Measurements from ENCODE around the gene ERBB2. TPM values are rescaled to one million over a fixed set of nuclear protein-coding genes. Genes with fewer than 3 reads are reported as not detected.

The ERBB2 gene
- total RNA-seq, 3 donors from 2014 or later: 13.1 to 118 (median 59.0) TPM

- peaks cover 10 to 16% of the 10 kb centered on the region in 2 donors for H3K4me1 ChIP-seq
- peak overlapping the region; percentile 87 to 91 for H3K27ac ChIP-seq
- no peaks in the 10 kb centered on the region for H3K27me3 ChIP-seq
- TF ChIP-seq POLR2AphosphoS5 (IDR thresholded peaks at IDR 0.05) (peak in 1 of 3 donors; percentile 35), CTCF (IDR thresholded peaks at IDR 0.05) (no peak)
- intact Hi-C loops (cut with DNase I; ENCODE audit: low total_unique reads): no loop called here
- H3K36me3 ChIP-seq: no peaks in the 10 kb centered on the region
- H3K4me3 ChIP-seq: no peak overlapping the region
- DNase-seq (ENCODE audit: low spot score in 2 of 2): peak; percentile 85 to 92
- H3K9me3 ChIP-seq: no peaks in the 10 kb centered on the region
These were observed 23.6 kb upstream of the ERBB2 start for GRCh38 chr17:39676198-39676819.

- Histone ChIP-seq H3K36me3 (no peaks in the 10 kb centered on the region), H3K4me1 (peaks cover 10 to 16% of the 10 kb centered on the region in 2 donors), H3K4me3 (no peak overlapping the region), H3K27ac (peak overlapping the region; percentile 87 to 91), H3K9me3 (no peaks in the 10 kb centered on the region), H3K27me3 (no peaks in the 10 kb centered on the region)
- no peak for DNase-seq (ENCODE audit: low spot score in 2 of 2)
- intact Hi-C loops (cut with DNase I; ENCODE audit: low total_unique reads): no loop called here
- TF ChIP-seq POLR2A (IDR thresholded peaks at IDR 0.05): no peak
- TF ChIP-seq CTCF (IDR thresholded peaks at IDR 0.05): no peak
- no peak for TF ChIP-seq POLR2AphosphoS5 (IDR thresholded peaks at IDR 0.05)
These were observed 22.8 kb upstream of the ERBB2 start for GRCh38 chr17:39677072-39677471.

GRCh38 chr17:39677542-39678339, 22.1 kb upstream of the ERBB2 start:
- TF ChIP-seq POLR2A (IDR thresholded peaks at IDR 0.05): no peak
- Histone ChIP-seq H3K27me3 (no peaks in the 10 kb centered on the region), H3K4me1 (peaks cover 10 to 16% of the 10 kb centered on the region in 2 donors), H3K4me3 (no peak overlapping the region), H3K27ac (peak overlapping the region; percentile 87 to 91), H3K9me3 (no peaks in the 10 kb centered on the region), H3K36me3 (no peaks in the 10 kb centered on the region)
- DNase-seq (ENCODE audit: low spot score in 2 of 2): no peak
- intact Hi-C loops (cut with DNase I; ENCODE audit: low total_unique reads): no loop called here

GRCh38 chr17:39678340-39679116, 21.3 kb upstream of the ERBB2 start:
- no peak overlapping the region for H3K4me3 ChIP-seq
- intact Hi-C loops (cut with DNase I; ENCODE audit: low total_unique reads): no loop called here
- TF ChIP-seq POLR2A (IDR thresholded peaks at IDR 0.05) (no peak), CTCF (IDR thresholded peaks at IDR 0.05) (no peak), POLR2AphosphoS5 (IDR thresholded peaks at IDR 0.05) (no peak)
- H3K27me3 ChIP-seq: no peaks in the 10 kb centered on the region
- H3K27ac ChIP-seq: peak overlapping the region in 1 of 2 donors; percentile 91
- H3K36me3 ChIP-seq: no peaks in the 10 kb centered on the region
- H3K4me1 ChIP-seq: peaks cover 10 to 16% of the 10 kb centered on the region in 2 donors
- no peak for DNase-seq (ENCODE audit: low spot score in 2 of 2)
- no peaks in the 10 kb centered on the region for H3K9me3 ChIP-seq

- Histone ChIP-seq H3K4me1 (peaks cover 10 to 14% of the 10 kb centered on the region in 2 donors), H3K27ac (no peak overlapping the region)
- no peak for DNase-seq (ENCODE audit: low spot score in 2 of 2)
These were observed 20.2 kb upstream of the ERBB2 start for GRCh38 chr17:39679521-39680192.

More at GRCh38 chr17:39679521-39680192, 20.2 kb upstream of the ERBB2 start:
- no peak for TF ChIP-seq CTCF (IDR thresholded peaks at IDR 0.05)
- TF ChIP-seq POLR2A (IDR thresholded peaks at IDR 0.05): no peak
- TF ChIP-seq POLR2AphosphoS5 (IDR thresholded peaks at IDR 0.05): no peak
- Histone ChIP-seq H3K36me3 (no peaks in the 10 kb centered on the region), H3K9me3 (no peaks in the 10 kb centered on the region), H3K27me3 (no peaks in the 10 kb centered on the region), H3K4me3 (no peak overlapping the region)
- intact Hi-C loops (cut with DNase I; ENCODE audit: low total_unique reads): no loop called here
